HEK293T (cell line): Measurements from ENCODE around the gene CHST15.

Experiments
- ARNT ChIP-seq: fragments of 450-650 bp; IDR thresholded peaks from 2 replicates; pipeline ENCODE4 v1.6.1; 2017; ENCODE audit warnings: mild to moderate bottlenecking
- BHLHE40 ChIP-seq: fragments of 450-650 bp; IDR thresholded peaks from 2 replicates; pipeline ENCODE4 v1.6.1; 2016; ENCODE audit warnings: mild to moderate bottlenecking, moderate library complexity, borderline replicate concordance
- ELF4 ChIP-seq: fragments of 450-650 bp; IDR thresholded peaks from 2 replicates; pipeline ENCODE4 v1.6.1; 2017; ENCODE audit warnings: antibody characterized with exemption
- FOXA1 ChIP-seq: fragments of 450-650 bp; IDR thresholded peaks from 2 replicates; pipeline ENCODE4 v1.6.1; 2016; ENCODE audit warnings: mild to moderate bottlenecking
- FOXK2 ChIP-seq: fragments of 450-650 bp; IDR thresholded peaks from 2 replicates; pipeline ENCODE4 v1.6.1; 2016; ENCODE audit warnings: mild to moderate bottlenecking
- FOXM1 ChIP-seq: fragments of 450-650 bp; IDR thresholded peaks from 2 replicates; pipeline ENCODE4 v1.6.1; 2017; ENCODE audit warnings: mild to moderate bottlenecking, borderline replicate concordance
- HDGF ChIP-seq: fragments of 450-650 bp; IDR thresholded peaks from 2 replicates; pipeline ENCODE4 v1.6.1; 2017; ENCODE audit warnings: antibody characterized with exemption, borderline replicate concordance
- NFRKB ChIP-seq: fragments of 450-650 bp; IDR thresholded peaks from 2 replicates; pipeline ENCODE4 v1.6.1; 2016; ENCODE audit warnings: mild to moderate bottlenecking, moderate library complexity
- SP1 ChIP-seq: fragments of 450-650 bp; IDR thresholded peaks from 2 replicates; pipeline ENCODE4 v1.6.1; 2017
- SUZ12 ChIP-seq: fragments of 450-650 bp; IDR thresholded peaks from 2 replicates; pipeline ENCODE4 v1.6.1; 2016; ENCODE audit warnings: mild to moderate bottlenecking

DNA sequence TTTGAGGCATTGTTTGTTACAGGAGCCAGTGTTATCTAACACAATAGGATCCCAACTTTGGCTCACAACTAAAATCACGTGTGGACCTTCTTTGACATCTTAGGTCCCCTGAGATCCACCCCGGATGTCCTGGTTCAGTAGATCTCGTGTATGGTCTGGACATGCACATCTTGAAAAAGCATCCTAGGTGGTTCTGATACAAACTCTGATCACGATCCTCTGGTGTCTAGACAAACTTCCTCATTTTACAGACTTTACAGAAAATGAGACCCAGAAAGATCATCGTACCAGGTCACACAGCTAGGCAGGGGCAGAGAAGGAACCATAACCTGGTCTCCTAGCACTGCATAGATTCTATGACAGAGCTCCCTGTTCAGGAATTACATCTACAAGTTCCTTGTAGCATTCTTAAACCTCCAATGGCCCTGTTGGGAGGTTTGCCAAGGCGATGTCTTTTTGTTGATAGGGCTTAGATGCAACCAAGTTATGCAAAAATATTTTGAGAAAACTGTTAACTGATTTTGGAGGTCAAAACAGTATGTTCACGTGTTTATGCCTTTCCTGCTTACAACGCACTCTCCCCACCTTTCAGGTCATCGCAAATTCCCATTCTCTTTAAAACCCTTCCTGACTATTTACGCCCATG lies 30.8 kb upstream of the CHST15 start:
- TF ChIP-seq BHLHE40 (no peak), HDGF (no peak), FOXK2 (no peak), SP1 (no peak), NFRKB (no peak), FOXA1 (no peak), ARNT (no peak), SUZ12 (no peak), FOXM1 (no peak), ELF4 (no peak)
